DOHH2 (cell line): ENCODE measurements around the gene PPP5C.

Experiments used
- H3F3A ChIP-seq: fragments of 200-600 bp; sonication (generic), shearing (Covaris generic); 2 replicates; pipeline ENCODE4 v1.6.0; 2016; ENCODE audit warnings: antibody characterized with exemption, mild to moderate bottlenecking; ENCODE audit not compliant: control insufficient read depth, insufficient read depth
- H3K27ac ChIP-seq: fragments of 200-600 bp; sonication (generic); 2 replicates; pipeline ENCODE4 v1.5.1; 2014; ENCODE audit warnings: low read depth, mild to moderate bottlenecking, low read length, moderate library complexity
- H3K27me3 ChIP-seq: fragments of 200-600 bp; sonication (generic); 2 replicates; pipeline ENCODE4 v1.6.1; 2014; ENCODE audit warnings: mild to moderate bottlenecking, low read length, mixed read lengths; ENCODE audit not compliant: control insufficient read depth
- H3K36me3 ChIP-seq: fragments of 200-600 bp; sonication (generic); 2 replicates; pipeline ENCODE4 v1.6.1; 2014; ENCODE audit warnings: mild to moderate bottlenecking, low read length, moderate library complexity, mixed read lengths; ENCODE audit not compliant: control insufficient read depth
- H3K4me1 ChIP-seq: fragments of 200-600 bp; sonication (generic); 2 replicates; pipeline ENCODE4 v1.6.1; 2014; ENCODE audit warnings: mild to moderate bottlenecking, low read length, mixed read lengths; ENCODE audit not compliant: control insufficient read depth
- H3K4me2 ChIP-seq: fragments of 200-600 bp; sonication (generic); 2 replicates; pipeline ENCODE4 v1.6.0; 2014; ENCODE audit warnings: mild to moderate bottlenecking, low read length, moderate library complexity
- H3K4me3 ChIP-seq: fragments of 200-600 bp; sonication (generic); 2 replicates; pipeline ENCODE4 v1.5.1; 2014; ENCODE audit warnings: mild to moderate bottlenecking, low read length, mixed read lengths
- H3K79me2 ChIP-seq: fragments of 200-600 bp; sonication (generic); 2 replicates; pipeline ENCODE4 v1.6.1; 2014; ENCODE audit warnings: mild to moderate bottlenecking, low read length, mixed read lengths; ENCODE audit not compliant: control insufficient read depth
- H3K9me2 ChIP-seq: fragments of 200-600 bp; sonication (generic); replicated peaks from 2 replicates; pipeline ENCODE4 v1.6.1; 2014; ENCODE audit warnings: mild to moderate bottlenecking, low read length, mixed read lengths; ENCODE audit not compliant: control insufficient read depth
- H3K9me3 ChIP-seq: fragments of 200-600 bp; sonication (generic); 2 replicates; pipeline ENCODE4 v1.6.1; 2014; ENCODE audit warnings: antibody characterized with exemption, low read length, mixed read lengths; ENCODE audit not compliant: control insufficient read depth, insufficient read depth
- H4K20me1 ChIP-seq: fragments of 200-600 bp; sonication (generic); 2 replicates; pipeline ENCODE4 v1.6.0; 2014; ENCODE audit warnings: low read depth, mild to moderate bottlenecking, antibody characterized with exemption, low read length, moderate library complexity; ENCODE audit not compliant: control insufficient read depth, insufficient read depth
- EZH2phosphoT487 ChIP-seq: fragments of 200-600 bp; sonication (generic); IDR thresholded peaks from 2 replicates; pipeline ENCODE4 v1.6.1; 2017; ENCODE audit warnings: borderline replicate concordance, mild to moderate bottlenecking, antibody characterized with exemption, low read length, moderate library complexity, mixed read lengths
- TF ChIP-seq, protein P1 (sequence below): fragments of 200-600 bp; sonication (generic); IDR thresholded peaks from one replicate; pipeline ENCODE4 v1.5.1; 2014; ENCODE audit warnings: antibody characterized with exemption, mild to moderate bottlenecking, low read depth, low read length; ENCODE audit not compliant: poor library complexity, severe bottlenecking

Gene PPP5C

DNA sequence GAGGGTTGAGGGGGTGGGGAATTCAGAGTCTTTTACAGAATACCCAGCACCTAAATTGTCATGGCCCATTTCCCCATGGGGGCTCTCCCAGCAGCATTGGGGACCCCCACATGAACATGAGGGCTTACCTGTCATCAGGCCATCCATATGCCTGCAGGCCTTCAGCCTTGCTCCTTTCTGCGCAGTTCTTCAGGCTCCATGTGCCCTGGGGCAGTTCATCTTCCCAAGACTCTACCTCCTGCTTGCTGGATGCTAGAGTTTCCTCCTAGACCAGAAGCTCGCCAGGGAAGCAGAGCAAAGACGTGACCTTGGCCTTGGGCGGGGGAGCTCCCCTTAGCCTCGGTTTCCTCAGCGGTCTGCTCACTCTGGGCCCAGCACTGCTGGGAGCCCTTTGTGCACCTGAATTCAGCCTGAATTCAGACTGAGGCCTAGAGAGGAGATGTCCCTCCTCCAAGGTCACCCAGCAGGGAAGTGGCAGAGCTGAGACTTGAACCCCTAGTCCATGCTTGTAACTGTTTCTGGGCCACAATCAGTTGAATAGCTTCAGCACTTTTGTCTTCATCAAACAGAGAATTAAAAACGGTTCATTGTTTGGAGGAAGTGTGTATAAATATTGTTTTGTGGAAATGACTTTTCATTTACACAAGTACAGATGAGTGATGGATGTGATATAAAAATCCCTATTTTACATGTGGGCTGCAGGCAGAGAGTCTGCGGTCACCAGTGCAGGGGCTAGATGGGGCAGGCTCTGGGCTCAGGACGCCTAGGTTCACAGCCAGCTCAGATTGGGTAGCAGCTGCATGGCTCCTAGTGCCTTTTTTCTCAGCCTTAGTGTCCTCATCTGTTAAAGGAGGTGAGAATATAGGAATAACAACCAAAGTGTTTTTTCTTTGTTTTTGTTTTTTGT lies 9.5 kb downstream of the PPP5C start:
- Histone ChIP-seq H3K79me2 (peaks cover 97% of the 10 kb centered on the region), H3K27ac (peak overlapping the region; percentile 78), H3K9me2 (no peaks in the 10 kb centered on the region), H3K4me2 (peak overlapping the region; percentile 58), H3K36me3 (peaks cover 80% of the 10 kb centered on the region), H3K4me1 (peaks cover 83% of the 10 kb centered on the region), H3K9me3 (no peaks in the 10 kb centered on the region), H3F3A (no peaks in the 10 kb centered on the region), H4K20me1 (no peaks in the 10 kb centered on the region), H3K4me3 (peak overlapping the region; percentile 33), H3K27me3 (no peaks in the 10 kb centered on the region)
- no peak for TF ChIP-seq EZH2phosphoT487
- TF ChIP-seq, protein P1, sequence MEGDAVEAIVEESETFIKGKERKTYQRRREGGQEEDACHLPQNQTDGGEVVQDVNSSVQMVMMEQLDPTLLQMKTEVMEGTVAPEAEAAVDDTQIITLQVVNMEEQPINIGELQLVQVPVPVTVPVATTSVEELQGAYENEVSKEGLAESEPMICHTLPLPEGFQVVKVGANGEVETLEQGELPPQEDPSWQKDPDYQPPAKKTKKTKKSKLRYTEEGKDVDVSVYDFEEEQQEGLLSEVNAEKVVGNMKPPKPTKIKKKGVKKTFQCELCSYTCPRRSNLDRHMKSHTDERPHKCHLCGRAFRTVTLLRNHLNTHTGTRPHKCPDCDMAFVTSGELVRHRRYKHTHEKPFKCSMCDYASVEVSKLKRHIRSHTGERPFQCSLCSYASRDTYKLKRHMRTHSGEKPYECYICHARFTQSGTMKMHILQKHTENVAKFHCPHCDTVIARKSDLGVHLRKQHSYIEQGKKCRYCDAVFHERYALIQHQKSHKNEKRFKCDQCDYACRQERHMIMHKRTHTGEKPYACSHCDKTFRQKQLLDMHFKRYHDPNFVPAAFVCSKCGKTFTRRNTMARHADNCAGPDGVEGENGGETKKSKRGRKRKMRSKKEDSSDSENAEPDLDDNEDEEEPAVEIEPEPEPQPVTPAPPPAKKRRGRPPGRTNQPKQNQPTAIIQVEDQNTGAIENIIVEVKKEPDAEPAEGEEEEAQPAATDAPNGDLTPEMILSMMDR: no peak

DNA sequence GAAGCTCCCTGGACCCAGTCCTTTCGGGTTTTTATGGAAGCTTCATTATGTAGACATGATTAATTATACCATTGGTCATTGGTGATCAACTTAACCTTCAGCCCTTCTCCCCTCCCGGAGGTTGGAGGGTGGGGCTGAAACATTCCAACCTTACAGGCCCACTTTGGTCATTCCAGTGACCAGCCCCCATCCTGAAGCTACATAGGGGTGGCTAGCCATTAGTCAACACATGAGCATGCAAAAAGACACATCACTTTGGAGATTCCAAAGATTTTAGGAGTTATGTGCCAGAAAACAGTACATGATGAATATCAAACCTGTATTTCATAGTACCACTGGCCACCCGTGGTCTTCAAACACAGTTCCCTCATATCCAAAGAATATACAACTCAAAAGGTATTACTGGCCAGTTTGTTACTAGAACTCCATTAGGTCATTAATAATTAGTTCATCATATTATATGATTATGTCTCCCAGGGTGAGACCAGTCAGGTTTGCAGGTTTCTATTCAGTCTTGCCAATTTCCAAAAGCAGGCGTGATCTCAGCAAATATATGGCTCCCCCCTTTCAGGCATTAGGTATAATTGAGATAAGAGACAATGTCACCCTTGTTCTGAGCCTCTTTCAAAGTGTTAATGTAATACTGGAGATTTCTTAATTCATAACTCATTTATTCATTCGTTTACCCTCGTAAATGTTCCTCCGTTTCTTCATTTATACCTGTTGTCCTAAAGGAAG lies 11.1 kb downstream of the PPP5C start:
- H3K9me2 ChIP-seq: no peaks in the 10 kb centered on the region
- H3F3A ChIP-seq: no peaks in the 10 kb centered on the region
- H3K4me1 ChIP-seq: peaks cover 71% of the 10 kb centered on the region
- TF ChIP-seq, protein P1: no peak
- no peak for TF ChIP-seq EZH2phosphoT487
- no peaks in the 10 kb centered on the region for H3K9me3 ChIP-seq
- no peaks in the 10 kb centered on the region for H3K27me3 ChIP-seq
- H3K27ac ChIP-seq: no peak overlapping the region
- peaks cover 72% of the 10 kb centered on the region for H3K36me3 ChIP-seq
- peaks cover 90% of the 10 kb centered on the region for H3K79me2 ChIP-seq
- no peak overlapping the region for H3K4me2 ChIP-seq
- 0 out of 2 replicates have a peak, but pooled peaks cover 4% of the 10 kb centered on the region for H4K20me1 ChIP-seq
- no peak overlapping the region for H3K4me3 ChIP-seq

DNA sequence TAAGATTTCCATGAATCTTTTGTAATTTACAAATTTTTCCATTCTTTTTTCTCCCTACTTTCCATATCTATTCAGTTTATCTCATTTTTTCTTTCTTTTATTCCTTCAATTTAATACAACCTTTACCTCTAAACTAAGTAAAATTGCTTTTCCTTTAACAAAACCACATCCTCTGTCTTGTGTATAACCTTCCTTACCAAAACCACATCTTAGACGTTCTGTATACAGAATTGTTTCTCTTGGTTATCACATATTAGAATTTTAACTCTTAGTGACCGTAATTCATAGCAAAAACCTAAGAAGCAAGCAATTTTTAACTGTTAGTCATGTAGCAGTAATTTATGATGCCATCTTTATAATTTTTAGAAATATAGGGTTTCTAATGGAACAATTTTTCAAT lies 15.0 kb downstream of the PPP5C start:
- H3K79me2 ChIP-seq: peaks cover 89% of the 10 kb centered on the region

More for the DNA sequence above, 15.0 kb downstream of the PPP5C start:
- no peak overlapping the region for H3K4me2 ChIP-seq
- no peaks in the 10 kb centered on the region for H3F3A ChIP-seq
- no peak overlapping the region for H3K4me3 ChIP-seq
- H3K27me3 ChIP-seq: no peaks in the 10 kb centered on the region
- H3K36me3 ChIP-seq: peaks cover 69% of the 10 kb centered on the region
- H3K9me2 ChIP-seq: no peaks in the 10 kb centered on the region
- TF ChIP-seq EZH2phosphoT487: no peak
- TF ChIP-seq, protein P1: no peak
- H3K9me3 ChIP-seq: no peaks in the 10 kb centered on the region
- H4K20me1 ChIP-seq: peaks cover 7% of the 10 kb centered on the region; the same call in 1 of the 2 replicates
- H3K4me1 ChIP-seq: peaks cover 33% of the 10 kb centered on the region
- no peak overlapping the region for H3K27ac ChIP-seq
